HepG2 (cell line): ENCODE results near the gene NKD2. TPM values are rescaled to one million over a fixed set of nuclear protein-coding genes. Genes with fewer than 3 reads are reported as not detected.

ENCODE experiments used
- ATAC-seq: fragments of 200-7000 bp; cut with Tn5 transposase; 3 replicates; pipeline ENCODE4 v1.9.1; 2020; ENCODE audit warnings: mild to moderate bottlenecking, moderate library complexity
- BruUV-seq: library from RNA; stranded (reverse); fragments of 400-500 nt; replicated peaks from 2 replicates; lab custom pipeline; 2021; lab: Mats Ljungman, UMichigan
- CTCF ChIA-PET: fragments of 300-600 bp; formaldehyde crosslinking; extraction: SDS; loops from one replicate; lab custom pipeline; 2021; ENCODE audit warnings: low total read pairs, inconsistent platforms, low intra/inter-chr PET ratio; lab: Yijun Ruan, JAX
- POLR2A ChIA-PET: fragments of 350-600 bp; sonication (Branson Sonifier 250); formaldehyde crosslinking; loops from one replicate; lab custom pipeline; 2020; ENCODE audit warnings: antibody characterized with exemption, inconsistent platforms; lab: Yijun Ruan, JAX
- DNase-seq: peaks from one replicate; pipeline ENCODE4 v3.0.0-alpha.2; 2015; ENCODE audit warnings: low spot score
- FAIRE-seq: peaks from 3 replicates; lab custom pipeline; 2011; peaks lifted over from hg19 to GRCh38; lab: Jason Lieb, UNC
- H2AFZ ChIP-seq: one replicate; pipeline ENCODE4 v1.6.1; 2011; ENCODE audit warnings: low read length, inconsistent platforms
- H3K27ac ChIP-seq: fragments of 300-600 bp; 3 replicates; pipeline ENCODE4 v1.8.0; 2011; ENCODE audit warnings: mixed run types, mild to moderate bottlenecking, mixed read lengths, low read length, inconsistent platforms; ENCODE audit not compliant: insufficient read depth; ENCODE audit errors: extremely low read length
- H3K27me3 ChIP-seq, 2 experiments: fragments of 200-600 bp in 1 of 2; 2 replicates in 1 of 2; 3 replicates in 1 of 2; pipeline versions ENCODE4 v1.6.0 to v1.8.0; 2011; ENCODE audit warnings: low read length in 2 of 2, mild to moderate bottlenecking in 2 of 2, moderate library complexity in 2 of 2, inconsistent platforms in 1 of 2; ENCODE audit not compliant: insufficient read depth in 2 of 2, control insufficient read depth in 1 of 2
- H3K36me3 ChIP-seq, 2 experiments: fragments of 200-600 bp in 1 of 2; replicated peaks in 1 of 2; 2 replicates in 1 of 2; 3 replicates in 1 of 2; pipeline versions ENCODE4 v1.5.1 to v1.8.0; 2011; ENCODE audit warnings: low read length in 2 of 2, inconsistent platforms in 1 of 2; ENCODE audit not compliant: insufficient read depth in 2 of 2, control insufficient read depth in 1 of 2
- H3K4me1 ChIP-seq: 2 replicates; pipeline ENCODE4 v1.5.1; 2012; ENCODE audit warnings: low read length, inconsistent platforms; ENCODE audit not compliant: insufficient read depth
- H3K4me2 ChIP-seq: 2 replicates; pipeline ENCODE4 v1.6.0; 2011; ENCODE audit warnings: low read depth, low read length, inconsistent platforms
- H3K4me3 ChIP-seq, 3 experiments: fragments of 200-600 bp in 1 of 3; sonication (generic), shearing (Covaris generic) in 1 of 3; replicated peaks in 1 of 3; 2 replicates each; pipeline ENCODE4 v1.5.1; 2011 to 2016; ENCODE audit warnings: low read length in 3 of 3, inconsistent platforms in 2 of 3, low read depth in 2 of 3, mild to moderate bottlenecking in 2 of 3, control low read depth in 1 of 3, mixed read lengths in 1 of 3; ENCODE audit not compliant: insufficient read depth in 1 of 3
- H3K79me2 ChIP-seq: one replicate; pipeline ENCODE4 v1.6.1; 2011; ENCODE audit warnings: low read length, inconsistent platforms; ENCODE audit not compliant: insufficient read depth
- H3K9ac ChIP-seq: 2 replicates; pipeline ENCODE4 v1.6.0; 2011; ENCODE audit warnings: mild to moderate bottlenecking, low read depth, low read length, inconsistent platforms; ENCODE audit not compliant: insufficient read depth
- H3K9me3 ChIP-seq: 2 replicates; pipeline ENCODE4 v1.5.1; 2012; ENCODE audit warnings: mild to moderate bottlenecking, low read length
- H4K20me1 ChIP-seq: 2 replicates; pipeline ENCODE4 v1.6.0; 2011; ENCODE audit warnings: inconsistent platforms, mild to moderate bottlenecking, low read length, moderate library complexity; ENCODE audit not compliant: insufficient read depth
- MED13 ChIP-seq: sonication (generic); formaldehyde crosslinking; IDR thresholded peaks from 2 replicates; pipeline ENCODE4 v1.5.0; 2020; ENCODE audit warnings: missing genetic modification reagents
- PRDM15 ChIP-seq: sonication (generic); formaldehyde crosslinking; IDR thresholded peaks from 2 replicates; pipeline ENCODE4 v1.4.0; 2020; ENCODE audit warnings: missing genetic modification reagents
- U2AF2 ChIP-seq: fragments of 200-400 bp; formaldehyde crosslinking; IDR thresholded peaks from 2 replicates; pipeline ENCODE4 v1.6.1; 2017; ENCODE audit warnings: low read depth, mild to moderate bottlenecking, low read length
- ZNF143 ChIP-seq: sonication (generic); formaldehyde crosslinking; IDR thresholded peaks from 2 replicates; pipeline ENCODE4 v1.4.0; 2020; ENCODE audit warnings: missing genetic modification reagents
- ZNF816 ChIP-seq: sonication (generic); formaldehyde crosslinking; IDR thresholded peaks from 2 replicates; pipeline ENCODE4 v1.8.0; 2022; ENCODE audit warnings: missing genetic modification reagents, mild to moderate bottlenecking, borderline replicate concordance
- WGBS: methylation state at CpG from one replicate; pipeline ENCODE4 v1.1.6; 2017; ENCODE audit warnings: low lambda C conversion rate; 5-methylcytosine and 5-hydroxymethylcytosine counted together
- in situ Hi-C: cut with HindIII; loops from 2 replicates; pipeline ENCODE4 v1.10.0; 2017; ENCODE audit warnings: low pct_unique_long_range_greater_than_20kb; ENCODE audit not compliant: extremely low pct_ligation_motif_present
- intact Hi-C: fragments of 100-400 bp; cut with micrococcal nuclease; formaldehyde crosslinking; loops from one replicate; pipeline ENCODE4 v1.10.0; 2022; ENCODE audit not compliant: unreplicated experiment
- polyA plus RNA-seq, 8 experiments: library from polyadenylated mRNA; depleted of rRNA in 3 of 8; stranded (reverse) in 7 of 8; unstranded in 1 of 8; fragments of >200 nt; fragmentation: Illumina TruSeq in 4 of 8; extraction: Trizol in 4 of 8; gene quantifications; 2 replicates each; pipeline versions ENCODE4 v1.2.1 to v1.2.3, GENCODE V29; 2011 to 2016; ENCODE audit warnings: low read depth in 4 of 8, missing spikeins in 1 of 8, mixed read lengths in 1 of 8; ENCODE audit not compliant: insufficient read depth in 1 of 8
- total RNA-seq, 5 experiments: library from RNA; depleted of rRNA; stranded (reverse); fragments of >200 nt; fragmentation: Illumina TruSeq; extraction: Trizol; gene quantifications; 2 replicates each; pipeline ENCODE4 v1.2.3, GENCODE V29; 2016; ENCODE audit warnings: low read depth in 1 of 5

Gene NKD2
- total and polyA plus RNA-seq, 2 of the 13 experiments (the other 11 are each of a cell fraction or from before 2014, with no cell fraction given), result 0.53 to 0.82 TPM

GRCh38 chr5:1013948-1014301 lies 5.3 kb downstream of the NKD2 start:
- CTCF ChIA-PET, result no interaction called here

More at GRCh38 chr5:1013948-1014301, 5.3 kb downstream of the NKD2 start:
- no peaks in the 10 kb centered on the region for H3K36me3 ChIP-seq
- DNase-seq (no peak), FAIRE-seq (no peak), ATAC-seq (no peak)
- H3K9me3 ChIP-seq, result no peaks in the 10 kb centered on the region
- in situ Hi-C loops (no loop called here), intact Hi-C loops (no loop called here)
- no peak overlapping the region for H3K9ac ChIP-seq
- no peak overlapping the region for H3K4me2 ChIP-seq
- BruUV-seq, result no TSS peak
- H3K27me3 ChIP-seq, result peaks cover 2 to 10% of the 10 kb centered on the region in 2 experiments; a peak in 2 of 5 replicates
- no peaks in the 10 kb centered on the region for H4K20me1 ChIP-seq
- POLR2A ChIA-PET, result no interaction called here
- H3K4me1 ChIP-seq, result peaks cover 20% of the 10 kb centered on the region
- H3K79me2 ChIP-seq, result no peaks in the 10 kb centered on the region
- no peak overlapping the region for H3K4me3 ChIP-seq
- WGBS, result 69% methylated on average over 2 of the region's 3 CpGs
- H3K27ac ChIP-seq, result no peak overlapping the region
- no peak for TF ChIP-seq ZNF816 (CRISPR knock-in tag)
- no peak for TF ChIP-seq PRDM15 (CRISPR knock-in tag)
- TF ChIP-seq MED13 (CRISPR knock-in tag), result no peak
- no peak for TF ChIP-seq ZNF143
- no peak for TF ChIP-seq U2AF2
- H2AFZ ChIP-seq, result no peak overlapping the region
